Tibial artery (tissue), 4 donors: ENCODE measurements around the gene MDP1.
"Not testable (repeated sequence)": the region's sequence is repeated elsewhere in the genome, so short reads cannot be mapped to it uniquely, and the experiment has no call there.

Source experiments
- DNase-seq, 2 donors: peaks; one replicate each; pipeline ENCODE4 v3.0.0-alpha.2; 2019
- H3K27ac ChIP-seq, 2 donors: fragments of 200-600 bp; sonication (generic) in 1 of 2; 1 replicate in 1 of 2; 2 replicates in 1 of 2; pipeline ENCODE4 v1.5.1; 2018 to 2019; ENCODE audit warnings: mild to moderate bottlenecking in 1 of 2
- H3K27me3 ChIP-seq, 2 donors: fragments of 200-600 bp; sonication (generic) in 1 of 2; one replicate each; pipeline versions ENCODE4 v1.5.1 to v1.6.0; 2016 to 2019
- H3K36me3 ChIP-seq, 3 donors: fragments of 200-600 bp; sonication (generic) in 2 of 3; one replicate each; pipeline ENCODE4 v1.5.1; 2016 to 2019; ENCODE audit warnings: mild to moderate bottlenecking in 2 of 3
- H3K4me1 ChIP-seq, 4 donors: fragments of 200-600 bp; sonication (generic) in 2 of 4; 1 replicate in 3 of 4; 2 replicates in 1 of 4; pipeline ENCODE4 v1.5.1; 2016 to 2019
- H3K4me3 ChIP-seq, 2 donors: fragments of 200-600 bp; sonication (generic) in 1 of 2; 1 replicate in 1 of 2; 2 replicates in 1 of 2; pipeline ENCODE4 v1.5.1; 2018 to 2019; ENCODE audit warnings: mild to moderate bottlenecking in 2 of 2
- H3K9me3 ChIP-seq, 3 donors: fragments of 200-600 bp; sonication (generic) in 1 of 3; one replicate each; pipeline ENCODE4 v1.5.1; 2016 to 2019
- CTCF ChIP-seq, 2 experiments: fragments of 200-600 bp in 1 of 2; fragments of 450-650 bp in 1 of 2; IDR thresholded peaks; one replicate each; pipeline ENCODE4 v1.5.1; 2017 to 2019; ENCODE audit warnings: antibody characterized with exemption in 2 of 2, mild to moderate bottlenecking in 1 of 2, moderate library complexity in 1 of 2
- intact Hi-C: fragments of 100-400 bp; cut with DNase I; formaldehyde crosslinking; loops from one replicate; pipeline ENCODE4 v1.15.0; 2023; ENCODE audit warnings: low total_unique reads

Gene MDP1

GRCh38 chr14:24249230-24250021, 33.6 kb upstream of the MDP1 start:
- H3K4me1 ChIP-seq, result no peaks in the 10 kb centered on the region
- H3K27ac ChIP-seq, result no peak overlapping the region
- no peak overlapping the region for H3K4me3 ChIP-seq
- no peaks in the 10 kb centered on the region for H3K27me3 ChIP-seq
- DNase-seq, result peak in 1 of 2 donors; percentile 33
- TF ChIP-seq CTCF (IDR thresholded peaks at IDR 0.05), result no peak
- intact Hi-C loops, result loop anchor here (10.0 kb wide), 1 partner anchor 185 kb away; no protein-coding TSS in a partner anchor
- peaks cover 0 to 17% (median 0%) of the 10 kb centered on the region in 3 donors for H3K36me3 ChIP-seq
- no peaks in the 10 kb centered on the region for H3K9me3 ChIP-seq

DNA sequence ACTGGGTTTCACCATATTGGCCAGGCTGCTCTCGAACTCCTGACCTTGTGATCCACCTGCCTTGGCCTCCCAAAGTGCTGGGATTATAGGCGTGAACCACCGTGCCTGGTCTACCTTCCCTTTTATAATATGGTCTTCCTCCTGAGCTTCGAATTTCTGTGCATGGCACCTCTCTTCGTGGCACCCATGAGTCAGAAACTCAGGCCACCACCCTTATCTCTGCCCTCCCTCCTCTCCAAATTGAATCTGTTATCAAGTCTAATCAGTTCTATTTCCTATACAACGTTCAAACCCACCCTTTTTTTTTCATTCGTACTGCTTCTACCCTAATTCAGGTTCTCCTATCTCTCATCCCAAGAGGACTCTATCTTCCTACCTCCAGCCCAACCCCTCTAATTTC, 31.6 kb upstream of the MDP1 start:
- intact Hi-C loops, result loop anchor here (10.0 kb wide), 1 partner anchor 187 kb away; no protein-coding TSS in a partner anchor
- Histone ChIP-seq H3K4me3 (no peak overlapping the region), H3K27me3 (no peaks in the 10 kb centered on the region), H3K27ac (no peak overlapping the region), H3K9me3 (no peaks in the 10 kb centered on the region), H3K4me1 (peaks cover 0 to 10% (median 7%) of the 10 kb centered on the region in 4 donors), H3K36me3 (peaks cover 0 to 5% (median 0%) of the 10 kb centered on the region in 3 donors)
- DNase-seq, result peak in 1 of 2 donors; percentile 10
- TF ChIP-seq CTCF (IDR thresholded peaks at IDR 0.05), result no peak

DNA sequence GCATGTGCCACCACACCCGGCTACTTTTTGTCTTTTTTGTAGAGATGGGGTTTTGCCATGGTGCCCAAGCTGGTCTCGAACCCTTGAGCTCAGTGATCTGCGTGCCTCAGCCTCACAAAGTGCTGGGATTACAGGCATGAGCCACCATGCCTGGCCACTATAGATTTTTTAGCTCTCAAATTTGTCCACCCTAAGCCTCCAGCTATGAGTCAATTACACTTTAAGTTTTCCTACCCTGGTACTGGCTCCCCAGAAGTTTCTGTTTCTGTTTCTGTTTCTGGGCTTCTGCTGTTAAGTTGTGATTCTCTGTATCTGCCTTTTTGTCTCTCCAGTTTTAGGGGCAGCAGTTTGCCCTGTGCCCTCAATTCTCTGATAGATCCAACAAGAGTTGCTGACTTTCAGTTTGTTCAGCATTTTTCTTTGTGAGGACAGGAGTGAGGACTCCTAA, 30.9 kb upstream of the MDP1 start:
- Histone ChIP-seq H3K4me1 (peaks cover 0 to 11% (median 7%) of the 10 kb centered on the region in 4 donors), H3K27me3 (no peaks in the 10 kb centered on the region), H3K36me3 (peaks cover 0 to 4% (median 0%) of the 10 kb centered on the region in 3 donors), H3K9me3 (no peaks in the 10 kb centered on the region), H3K4me3 (no peak overlapping the region), H3K27ac (no peak overlapping the region)
- peak in 1 of 2 donors; percentile 15 for DNase-seq
- no peak for TF ChIP-seq CTCF (IDR thresholded peaks at IDR 0.05)
- intact Hi-C loops, result loop anchor here (10.0 kb wide), 1 partner anchor 188 kb away; no protein-coding TSS in a partner anchor

- Histone ChIP-seq H3K4me1 (peaks cover 0 to 26% (median 21%) of the 10 kb centered on the region in 4 donors), H3K36me3 (peaks cover 8 to 13% (median 8%) of the 10 kb centered on the region in 3 donors)
- intact Hi-C loops, result loop anchor here (10.0 kb wide), 1 partner anchor 189 kb away; no protein-coding TSS in a partner anchor
- DNase-seq, result peak in 1 of 2 donors; percentile 39
- not testable (repeated sequence) for H3K4me3 ChIP-seq, H3K9me3 ChIP-seq, H3K27me3 ChIP-seq, H3K27ac ChIP-seq
These were observed 29.5 kb upstream of the MDP1 start for GRCh38 chr14:24245350-24245749.

DNA sequence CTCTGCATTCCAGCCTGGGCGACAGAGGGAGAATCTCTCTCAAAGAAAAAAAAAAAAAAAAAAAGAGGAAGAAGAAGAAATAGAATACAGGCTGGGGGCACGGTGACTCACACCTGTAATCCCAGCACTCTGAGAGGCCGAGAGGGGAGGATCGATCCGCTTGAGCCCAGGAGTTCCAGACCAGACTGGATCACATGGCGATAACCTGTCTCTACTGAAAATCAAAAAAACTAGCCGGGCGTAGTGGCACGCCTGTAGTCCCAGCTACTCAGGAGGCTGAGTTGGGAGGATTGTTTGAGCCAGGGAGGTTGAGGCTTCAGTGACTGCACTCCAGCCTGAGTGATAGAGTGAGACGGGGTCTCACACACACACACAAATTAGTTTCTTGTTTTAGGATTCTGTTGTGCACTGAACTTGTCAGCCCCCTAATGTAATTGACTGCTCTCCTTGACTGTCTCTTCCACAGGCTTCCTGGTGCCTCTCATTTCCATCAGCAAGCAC, 27.5 kb upstream of the MDP1 start:
- TF ChIP-seq CTCF (IDR thresholded peaks at IDR 0.05), result no peak
- DNase-seq, result no peak
- intact Hi-C loops, result loop anchor here (5.0 to 10.0 kb wide), 3 partner anchors 54 to 191 kb away; partner anchors contain the start of genes DHRS1 and NOP9
- H3K4me1 ChIP-seq, result peaks cover 0 to 43% (median 33%) of the 10 kb centered on the region in 4 donors
- H3K36me3 ChIP-seq, result peaks cover 18 to 29% (median 27%) of the 10 kb centered on the region in 3 donors
- no peaks in the 10 kb centered on the region for H3K9me3 ChIP-seq
- peak overlapping the region; percentile 68 to 90 for H3K4me3 ChIP-seq
- H3K27ac ChIP-seq, result peak overlapping the region; percentile 92 to 93
- no peaks in the 10 kb centered on the region for H3K27me3 ChIP-seq
